ENCODE measurements around the gene LMNTD1.

The LMNTD1 gene

DNA sequence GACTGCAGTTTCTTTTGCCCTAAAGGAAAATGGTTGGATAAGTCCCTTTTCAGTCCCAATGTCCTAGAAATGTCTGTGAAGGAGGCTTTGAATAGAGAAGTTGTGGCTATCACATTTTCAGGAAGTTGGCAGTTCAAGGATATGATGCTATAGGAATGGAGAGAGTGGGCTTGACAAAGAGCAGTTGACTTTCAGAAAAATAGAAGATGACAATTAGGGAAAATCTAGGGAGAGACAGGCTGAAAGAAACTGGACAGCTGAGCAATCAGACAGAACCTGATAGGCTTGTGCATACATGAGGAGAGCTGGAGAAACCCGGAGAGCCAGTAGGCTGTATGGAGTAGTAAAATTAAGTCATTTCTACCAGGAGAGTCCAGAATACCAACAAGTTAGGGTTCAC is 50.5 kb downstream of the LMNTD1 start:
- no peak for DNase-seq

DNA sequence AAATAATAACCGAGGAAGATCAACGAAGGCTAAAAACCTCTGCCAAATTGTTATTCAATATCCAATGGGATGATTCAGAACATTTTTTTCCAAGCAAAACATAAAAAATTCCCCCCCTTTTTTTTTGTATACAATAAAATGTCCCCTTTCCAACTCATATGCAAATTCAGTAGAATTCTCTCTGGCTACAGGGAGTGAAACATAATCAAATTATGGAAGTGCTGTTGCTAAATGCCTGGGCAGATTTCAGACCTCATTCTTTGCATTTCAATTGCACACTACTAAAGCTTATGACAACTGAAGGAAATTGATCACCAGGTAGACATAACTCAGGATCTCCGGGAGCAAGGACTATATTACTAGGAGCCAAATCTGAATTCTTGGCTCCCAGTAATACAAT is 51.0 kb downstream of the LMNTD1 start:
- Histone ChIP-seq H3K27me3 (ENCODE audit: insufficient read depth, low read depth, severe bottlenecking) (no peaks in the 10 kb centered on the region), H3K27ac (no peak overlapping the region), H3K9me3 (ENCODE audit: severe bottlenecking) (peaks cover 2% of the 10 kb centered on the region), H3K4me3 (ENCODE audit: low read depth, low read length) (no peak overlapping the region), H3K36me3 (no peaks in the 10 kb centered on the region)
- DNase-seq, result no peak
- TF ChIP-seq, protein P1, sequence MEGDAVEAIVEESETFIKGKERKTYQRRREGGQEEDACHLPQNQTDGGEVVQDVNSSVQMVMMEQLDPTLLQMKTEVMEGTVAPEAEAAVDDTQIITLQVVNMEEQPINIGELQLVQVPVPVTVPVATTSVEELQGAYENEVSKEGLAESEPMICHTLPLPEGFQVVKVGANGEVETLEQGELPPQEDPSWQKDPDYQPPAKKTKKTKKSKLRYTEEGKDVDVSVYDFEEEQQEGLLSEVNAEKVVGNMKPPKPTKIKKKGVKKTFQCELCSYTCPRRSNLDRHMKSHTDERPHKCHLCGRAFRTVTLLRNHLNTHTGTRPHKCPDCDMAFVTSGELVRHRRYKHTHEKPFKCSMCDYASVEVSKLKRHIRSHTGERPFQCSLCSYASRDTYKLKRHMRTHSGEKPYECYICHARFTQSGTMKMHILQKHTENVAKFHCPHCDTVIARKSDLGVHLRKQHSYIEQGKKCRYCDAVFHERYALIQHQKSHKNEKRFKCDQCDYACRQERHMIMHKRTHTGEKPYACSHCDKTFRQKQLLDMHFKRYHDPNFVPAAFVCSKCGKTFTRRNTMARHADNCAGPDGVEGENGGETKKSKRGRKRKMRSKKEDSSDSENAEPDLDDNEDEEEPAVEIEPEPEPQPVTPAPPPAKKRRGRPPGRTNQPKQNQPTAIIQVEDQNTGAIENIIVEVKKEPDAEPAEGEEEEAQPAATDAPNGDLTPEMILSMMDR (IDR thresholded peaks at IDR 0.05; ENCODE audit: low read depth, low read length), result no peak

More for the DNA sequence above, 50.5 kb downstream of the LMNTD1 start:
- no peaks in the 10 kb centered on the region for H3K27me3 ChIP-seq (ENCODE audit: insufficient read depth, low read depth, severe bottlenecking)
- peaks cover 2% of the 10 kb centered on the region for H3K9me3 ChIP-seq (ENCODE audit: severe bottlenecking)
- no peak overlapping the region for H3K4me3 ChIP-seq (ENCODE audit: low read depth, low read length)
- TF ChIP-seq, protein P1 (IDR thresholded peaks at IDR 0.05; ENCODE audit: low read depth, low read length), result no peak
- H3K27ac ChIP-seq, result no peak overlapping the region
- H3K36me3 ChIP-seq, result no peaks in the 10 kb centered on the region

DNA sequence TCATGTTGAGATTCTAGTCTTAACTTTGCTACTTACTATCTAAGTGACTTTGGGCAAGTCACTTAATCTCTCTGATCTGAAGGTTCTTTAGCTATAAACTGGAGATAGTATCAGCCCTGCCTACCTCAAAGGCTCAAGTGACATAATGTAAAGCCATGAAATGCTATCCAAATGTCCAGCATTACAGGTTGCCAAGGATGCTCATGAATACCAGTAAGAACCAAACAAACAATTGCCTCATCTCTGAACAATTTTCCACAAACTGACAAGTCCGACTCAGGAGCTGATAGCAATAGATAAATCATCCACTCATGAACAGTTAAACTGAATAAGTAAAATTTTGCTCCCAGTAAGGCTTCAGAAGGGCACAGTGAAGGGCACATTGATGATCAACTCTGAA is 51.5 kb downstream of the LMNTD1 start:
- H3K27ac ChIP-seq, result no peak overlapping the region
- no peaks in the 10 kb centered on the region for H3K27me3 ChIP-seq (ENCODE audit: insufficient read depth, low read depth, severe bottlenecking)
- DNase-seq, result no peak
- no peak overlapping the region for H3K4me3 ChIP-seq (ENCODE audit: low read depth, low read length)
- TF ChIP-seq, protein P1 (IDR thresholded peaks at IDR 0.05; ENCODE audit: low read depth, low read length), result no peak
- H3K36me3 ChIP-seq, result no peaks in the 10 kb centered on the region
- peaks cover 2% of the 10 kb centered on the region for H3K9me3 ChIP-seq (ENCODE audit: severe bottlenecking)

DNA sequence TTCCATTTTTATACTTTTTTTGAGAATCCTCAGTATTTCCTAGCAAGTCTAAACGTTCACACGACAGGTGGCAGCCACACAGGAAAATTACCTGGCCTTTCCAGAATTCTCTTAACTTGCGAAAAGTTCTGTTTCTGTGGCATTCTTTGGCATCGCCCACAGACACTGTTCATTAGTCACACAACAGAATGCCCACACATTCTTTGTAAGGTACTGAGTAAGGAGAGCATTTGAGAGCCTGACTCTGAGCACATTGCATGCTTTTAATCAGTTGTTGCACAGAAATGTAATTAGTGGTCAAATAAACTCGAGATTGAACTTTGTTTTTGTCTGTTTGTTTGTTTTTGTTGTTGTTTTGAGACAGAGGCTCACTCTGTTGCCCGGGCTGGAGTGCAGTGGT is 52.4 kb downstream of the LMNTD1 start:
- Histone ChIP-seq H3K36me3 (no peaks in the 10 kb centered on the region), H3K4me3 (ENCODE audit: low read depth, low read length) (no peak overlapping the region), H3K9me3 (ENCODE audit: severe bottlenecking) (peaks cover 2% of the 10 kb centered on the region), H3K27me3 (ENCODE audit: insufficient read depth, low read depth, severe bottlenecking) (no peaks in the 10 kb centered on the region), H3K27ac (no peak overlapping the region)
- TF ChIP-seq, protein P1 (IDR thresholded peaks at IDR 0.05; ENCODE audit: low read depth, low read length), result no peak
- DNase-seq, result no peak

DNA sequence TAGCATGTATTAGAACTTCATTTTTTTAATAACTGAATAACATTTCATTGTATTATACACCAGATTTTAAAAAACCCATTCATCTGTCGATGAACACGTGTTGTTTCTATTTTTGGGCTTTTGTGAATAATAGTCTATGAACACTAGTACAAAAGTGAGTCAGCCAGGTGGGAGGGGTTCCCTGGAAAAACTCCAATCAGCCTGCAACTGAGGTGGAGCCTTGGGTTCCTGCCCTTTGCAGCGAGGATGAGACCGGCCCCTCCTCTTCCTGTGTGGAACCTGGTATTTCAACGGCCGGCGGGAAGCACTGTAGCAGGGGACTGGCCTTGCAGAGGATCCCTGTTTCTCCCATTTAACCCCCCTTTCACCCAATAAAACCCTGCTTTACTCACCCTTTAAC is 56.1 kb downstream of the LMNTD1 start:
- Histone ChIP-seq H3K9me3 (ENCODE audit: severe bottlenecking) (peaks cover 2% of the 10 kb centered on the region), H3K27me3 (ENCODE audit: insufficient read depth, low read depth, severe bottlenecking) (no peaks in the 10 kb centered on the region), H3K27ac (no peak overlapping the region), H3K4me3 (ENCODE audit: low read depth, low read length) (no peak overlapping the region), H3K36me3 (no peaks in the 10 kb centered on the region)
- no peak for DNase-seq
- TF ChIP-seq, protein P1 (IDR thresholded peaks at IDR 0.05; ENCODE audit: low read depth, low read length), result no peak

DNA sequence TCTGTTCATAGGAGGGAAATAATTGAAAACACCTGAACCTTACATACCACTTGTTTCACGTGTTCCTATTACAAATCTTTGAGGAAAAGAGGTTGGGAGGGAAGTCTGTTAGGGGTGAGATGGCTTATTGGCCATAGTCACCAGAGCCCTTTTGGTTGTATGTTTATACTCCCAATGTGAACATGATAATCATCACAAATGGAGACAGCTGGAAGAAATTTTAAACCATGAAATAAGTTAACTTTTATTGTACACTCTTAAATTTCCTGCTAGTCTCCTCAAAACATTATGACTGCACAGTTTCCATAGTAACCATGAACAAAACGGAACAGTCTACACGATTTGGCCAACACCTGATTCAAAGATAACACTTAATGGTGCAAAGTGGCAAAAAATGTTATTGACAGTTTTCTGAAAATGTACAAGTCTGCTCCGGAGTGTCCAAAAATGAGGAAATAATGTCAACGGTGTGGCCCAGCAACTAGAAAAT is 56.9 kb downstream of the LMNTD1 start:
- no peaks in the 10 kb centered on the region for H3K36me3 ChIP-seq
- H3K9me3 ChIP-seq (ENCODE audit: severe bottlenecking), result peaks cover 2% of the 10 kb centered on the region
- TF ChIP-seq, protein P1 (IDR thresholded peaks at IDR 0.05; ENCODE audit: low read depth, low read length), result no peak
- no peak overlapping the region for H3K27ac ChIP-seq
- H3K27me3 ChIP-seq (ENCODE audit: insufficient read depth, low read depth, severe bottlenecking), result no peaks in the 10 kb centered on the region
- no peak for DNase-seq
- no peak overlapping the region for H3K4me3 ChIP-seq (ENCODE audit: low read depth, low read length)

Measured in WERI-Rb-1 (cell line).